ENCODE results near the gene CEP97. TPM values are rescaled to one million over a fixed set of nuclear protein-coding genes. Genes with fewer than 3 reads are reported as not detected.
A peak's percentile ranks its signal among the peaks of the same experiment; 100 is the strongest.
"Not testable (repeated sequence)": the region's sequence is repeated elsewhere in the genome, so short reads cannot be mapped to it uniquely, and the experiment has no call there.

Gene CEP97
- 46.3 and 48.9 TPM in 2 replicates for total RNA-seq (2014; rRNA removed; shearing (Covaris generic))

GRCh38 chr3:101724329-101725193 is at the start of gene CEP97:
TSS of gene CEP97 (plus strand) at chr3:101724614. CDS start at chr3:101724677, 63 bp downstream.
- Histone ChIP-seq H3K4me3 (peak within 1 kb of the TSS; percentile 63), H3K36me3 (peaks cover 30% of the 10 kb centered on the region)

GRCh38 chr3:101675709-101676215 is 48.7 kb upstream of the CEP97 start:
- Histone ChIP-seq H3K27ac (peak overlapping the region; percentile 10), H3K27me3 (no peaks in the 10 kb centered on the region), H3K36me3 (peaks cover 18% of the 10 kb centered on the region), H3K9me3 (replicated peaks) (no peaks in the 10 kb centered on the region), H3K4me3 (peak overlapping the region; percentile 77), H3K4me1 (no peaks in the 10 kb centered on the region)
- no peak for DNase-seq

More at GRCh38 chr3:101724329-101725193, at the start of gene CEP97:
- H3K9me3 ChIP-seq (replicated peaks) = no peaks in the 10 kb centered on the region
- no peaks in the 10 kb centered on the region for H3K27me3 ChIP-seq
- H3K27ac ChIP-seq = peak within 1 kb of the TSS; percentile 55
- DNase-seq = peak; percentile 98 to 99
- H3K4me1 ChIP-seq = peaks cover 26% of the 10 kb centered on the region

GRCh38 chr3:101676216-101676764 is 48.1 kb upstream of the CEP97 start:
- DNase-seq = peak; percentile 99
- H3K4me3 ChIP-seq = peak overlapping the region; percentile 77
- no peaks in the 10 kb centered on the region for H3K27me3 ChIP-seq
- H3K36me3 ChIP-seq = peaks cover 18% of the 10 kb centered on the region
- peak overlapping the region; percentile 49 for H3K27ac ChIP-seq
- no peaks in the 10 kb centered on the region for H3K4me1 ChIP-seq
- no peaks in the 10 kb centered on the region for H3K9me3 ChIP-seq (replicated peaks)

GRCh38 chr3:101676765-101677435 is 47.5 kb upstream of the CEP97 start, which contains the start of gene ZBTB11:
TSS of gene ZBTB11 (minus strand) at chr3:101677132. CDS start at chr3:101676914, 218 bp downstream.
- H3K9me3 ChIP-seq (replicated peaks) = no peaks in the 10 kb centered on the region
- peaks cover 22% of the 10 kb centered on the region for H3K36me3 ChIP-seq
- H3K4me1 ChIP-seq = no peaks in the 10 kb centered on the region
- peak within 1 kb of the TSS; percentile 77 for H3K4me3 ChIP-seq
- peak within 1 kb of the TSS; percentile 49 for H3K27ac ChIP-seq
- no peaks in the 10 kb centered on the region for H3K27me3 ChIP-seq
- peak; percentile 100 for DNase-seq

GRCh38 chr3:101677436-101678286 is 46.8 kb upstream of the CEP97 start:
- DNase-seq = peak in 1 of 2 experiments; percentile 36
- Histone ChIP-seq H3K4me3 (peak overlapping the region; percentile 35), H3K27ac (no peak overlapping the region), H3K4me1 (no peaks in the 10 kb centered on the region), H3K9me3 (replicated peaks) (no peaks in the 10 kb centered on the region), H3K36me3 (peaks cover 29% of the 10 kb centered on the region), H3K27me3 (no peaks in the 10 kb centered on the region)

GRCh38 chr3:101678837-101679236 is 45.6 kb upstream of the CEP97 start:
- H3K36me3 ChIP-seq = peaks cover 41% of the 10 kb centered on the region
- not testable (repeated sequence) for H3K4me3 ChIP-seq; H3K9me3 ChIP-seq (replicated peaks); H3K4me1 ChIP-seq; H3K27ac ChIP-seq; H3K27me3 ChIP-seq; DNase-seq

GRCh38 chr3:101680466-101680865 is 43.9 kb upstream of the CEP97 start:
- H3K4me3 ChIP-seq = no peak overlapping the region
- H3K9me3 ChIP-seq (replicated peaks) = no peaks in the 10 kb centered on the region
- no peak overlapping the region for H3K27ac ChIP-seq
- no peaks in the 10 kb centered on the region for H3K27me3 ChIP-seq
- no peak for DNase-seq
- peaks cover 56% of the 10 kb centered on the region for H3K36me3 ChIP-seq
- H3K4me1 ChIP-seq = peaks cover 6% of the 10 kb centered on the region; the same call in 1 of the 2 replicates

- H3K4me1 ChIP-seq = peaks cover 6% of the 10 kb centered on the region; the same call in 1 of the 2 replicates
- no peaks in the 10 kb centered on the region for H3K27me3 ChIP-seq
- no peak for DNase-seq
- H3K36me3 ChIP-seq = peaks cover 61% of the 10 kb centered on the region
- no peaks in the 10 kb centered on the region for H3K9me3 ChIP-seq (replicated peaks)
- H3K4me3 ChIP-seq = peak overlapping the region; percentile 77
- H3K27ac ChIP-seq = peak overlapping the region; percentile 80
Observed at GRCh38 chr3:101685050-101685400, 39.4 kb upstream of the CEP97 start.

GRCh38 chr3:101685870-101686307 is 38.5 kb upstream of the CEP97 start:
- Histone ChIP-seq H3K27me3 (no peaks in the 10 kb centered on the region), H3K9me3 (replicated peaks) (no peaks in the 10 kb centered on the region), H3K36me3 (peaks cover 52% of the 10 kb centered on the region), H3K27ac (peak overlapping the region; percentile 80), H3K4me1 (peaks cover 10% of the 10 kb centered on the region), H3K4me3 (peak overlapping the region; percentile 77)
- no peak for DNase-seq

- Histone ChIP-seq H3K4me1 (peaks cover 19% of the 10 kb centered on the region), H3K9me3 (replicated peaks) (no peaks in the 10 kb centered on the region), H3K4me3 (peak overlapping the region; percentile 77), H3K36me3 (peaks cover 38% of the 10 kb centered on the region), H3K27ac (peak overlapping the region; percentile 80), H3K27me3 (no peaks in the 10 kb centered on the region)
- peak; percentile 50 to 52 for DNase-seq
Observed at GRCh38 chr3:101687142-101687931, 37.1 kb upstream of the CEP97 start.

GRCh38 chr3:101689286-101689685 is 35.1 kb upstream of the CEP97 start:
- Histone ChIP-seq H3K4me1 (peaks cover 15% of the 10 kb centered on the region), H3K27ac (no peak overlapping the region), H3K9me3 (replicated peaks) (no peaks in the 10 kb centered on the region), H3K36me3 (peaks cover 19% of the 10 kb centered on the region), H3K27me3 (no peaks in the 10 kb centered on the region), H3K4me3 (no peak overlapping the region)
- no peak for DNase-seq

- Histone ChIP-seq H3K27me3 (no peaks in the 10 kb centered on the region), H3K4me1 (peaks cover 17% of the 10 kb centered on the region), H3K4me3 (no peak overlapping the region), H3K27ac (no peak overlapping the region), H3K36me3 (peaks cover 3% of the 10 kb centered on the region), H3K9me3 (replicated peaks) (no peaks in the 10 kb centered on the region)
- DNase-seq = peak; percentile 48 to 57
Observed at GRCh38 chr3:101690972-101691371, 33.4 kb upstream of the CEP97 start.

Measured in SJCRH30 (cell line).